Measurements from ENCODE around the gene ZNF764.
"Not testable (repeated sequence)": the region's sequence is repeated elsewhere in the genome, so short reads cannot be mapped to it uniquely, and the experiment has no call there.

Gene ZNF764

GRCh38 chr16:30543067-30543466 is 15.1 kb downstream of the ZNF764 start:
- no peak for DNase-seq

DNA sequence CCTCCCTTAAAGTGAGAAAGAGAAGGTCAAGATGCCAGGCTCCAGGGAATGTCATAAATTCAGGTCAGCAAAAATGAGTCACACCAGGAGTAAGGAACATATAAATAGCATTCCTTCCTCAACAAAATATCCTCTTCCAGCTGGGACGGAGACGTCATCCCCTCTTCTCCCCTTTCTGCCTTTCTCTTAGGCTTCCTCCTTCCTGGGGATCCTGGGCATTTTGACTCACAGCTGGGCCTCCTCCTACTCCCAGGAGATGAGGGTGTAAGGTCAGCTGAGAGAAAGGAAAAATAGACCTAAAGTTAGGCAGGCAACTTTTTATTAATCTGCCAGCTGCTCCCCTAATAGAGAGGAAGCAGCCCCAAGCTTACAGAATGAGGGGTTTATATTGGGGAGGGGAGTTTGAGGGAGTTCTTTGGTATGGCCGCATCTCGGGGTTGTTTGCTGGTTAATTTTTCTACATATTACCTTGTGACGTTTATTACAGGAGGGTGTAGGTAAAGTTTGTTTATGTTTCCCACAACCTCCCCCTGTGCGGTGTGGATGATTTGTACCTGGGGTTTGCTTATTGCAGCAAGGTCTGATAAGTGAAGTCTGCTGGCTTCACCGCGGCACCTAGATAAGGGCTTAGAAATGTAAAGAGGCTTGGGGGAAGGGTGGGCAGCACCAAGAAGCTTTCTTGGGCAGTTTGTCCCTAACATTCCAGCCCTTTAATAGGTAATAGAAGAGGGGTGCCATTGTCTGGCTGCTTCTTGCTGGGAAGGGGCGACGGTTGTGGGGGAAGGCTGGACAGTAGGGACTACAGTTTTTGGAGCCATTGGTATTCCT is 16.5 kb downstream of the ZNF764 start:
- no peak for DNase-seq

- not testable (repeated sequence) for DNase-seq
Observed at GRCh38 chr16:30540916-30541464, 17.2 kb downstream of the ZNF764 start.

- not testable (repeated sequence) for DNase-seq
Observed at GRCh38 chr16:30539986-30540526, 18.1 kb downstream of the ZNF764 start.

DNA sequence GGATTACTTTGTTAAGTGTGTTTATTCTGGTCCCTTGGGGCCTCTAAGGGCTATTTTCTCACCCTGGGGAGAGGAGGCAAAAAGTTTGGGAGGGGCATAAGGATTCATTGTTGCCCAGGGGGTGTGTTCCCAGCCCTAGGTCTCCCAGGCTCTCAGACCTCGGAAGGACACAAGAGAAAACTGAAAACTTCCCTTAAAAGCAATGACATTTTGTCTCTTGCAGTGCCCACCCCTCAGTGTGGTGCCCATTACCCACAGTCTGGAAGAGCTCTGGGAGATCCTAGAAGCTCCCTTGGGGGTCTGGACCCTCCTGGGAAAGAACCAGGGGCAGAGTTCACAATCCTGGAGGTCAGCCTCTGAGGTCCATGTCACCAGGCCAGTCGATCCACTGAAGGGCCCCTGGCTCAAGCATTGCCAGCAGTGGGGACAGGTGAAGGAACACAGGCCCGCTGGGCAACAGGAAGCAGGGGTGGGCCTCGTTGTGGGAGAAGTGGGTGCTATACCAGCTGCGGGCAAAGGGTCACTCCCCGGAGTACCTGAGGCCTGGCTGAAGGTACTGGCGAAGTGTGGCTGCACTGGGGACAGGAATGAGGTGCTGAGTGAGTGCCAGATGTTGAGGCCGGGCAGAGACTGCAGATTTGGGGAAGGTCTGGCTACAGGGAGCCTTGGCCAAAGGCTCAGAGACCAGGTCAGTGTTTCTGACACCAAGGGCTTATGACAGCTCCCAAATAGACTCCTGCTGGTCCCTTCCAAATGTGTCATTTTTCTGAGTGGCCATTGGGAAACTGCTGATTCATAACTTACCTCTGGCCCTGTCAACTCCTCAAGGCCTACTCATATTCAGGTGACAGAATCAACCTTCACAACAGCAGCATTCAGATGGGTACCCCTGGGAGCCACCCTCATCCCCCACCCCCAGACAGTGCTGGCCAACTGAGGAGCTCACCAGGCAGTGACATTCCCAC is 18.9 kb downstream of the ZNF764 start:
- no peak for DNase-seq

DNA sequence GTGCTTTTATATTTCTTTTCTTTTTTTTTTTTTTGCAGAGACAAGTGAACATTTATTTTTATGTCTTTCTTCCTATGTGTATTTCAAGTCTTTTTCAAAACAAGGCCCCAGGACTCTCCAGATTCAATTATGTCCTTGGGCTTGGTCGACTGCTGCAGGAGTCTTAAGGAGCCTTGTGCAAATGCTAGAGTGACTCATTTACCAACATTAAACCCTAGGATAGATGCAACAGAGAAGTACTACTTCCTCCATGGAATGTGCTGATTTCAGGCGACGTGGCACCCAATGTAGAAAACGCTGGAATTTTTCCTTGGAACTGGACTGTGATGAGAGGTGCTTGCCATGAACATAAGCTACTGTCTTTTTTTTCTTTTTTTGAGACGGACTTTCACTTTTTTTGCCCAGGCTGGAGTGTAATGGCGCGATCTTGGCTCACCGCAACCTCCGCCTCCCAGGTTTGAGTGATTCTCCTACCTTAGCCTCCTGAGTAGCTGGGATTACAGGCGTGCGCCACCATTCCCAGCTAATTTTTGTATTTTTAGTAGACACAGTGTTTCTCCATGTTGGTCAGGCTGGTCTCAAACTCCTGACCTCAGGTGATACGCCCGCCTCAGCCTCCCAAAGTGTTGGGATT is 21.7 kb downstream of the ZNF764 start:
- DNase-seq: not testable (repeated sequence)

DNA sequence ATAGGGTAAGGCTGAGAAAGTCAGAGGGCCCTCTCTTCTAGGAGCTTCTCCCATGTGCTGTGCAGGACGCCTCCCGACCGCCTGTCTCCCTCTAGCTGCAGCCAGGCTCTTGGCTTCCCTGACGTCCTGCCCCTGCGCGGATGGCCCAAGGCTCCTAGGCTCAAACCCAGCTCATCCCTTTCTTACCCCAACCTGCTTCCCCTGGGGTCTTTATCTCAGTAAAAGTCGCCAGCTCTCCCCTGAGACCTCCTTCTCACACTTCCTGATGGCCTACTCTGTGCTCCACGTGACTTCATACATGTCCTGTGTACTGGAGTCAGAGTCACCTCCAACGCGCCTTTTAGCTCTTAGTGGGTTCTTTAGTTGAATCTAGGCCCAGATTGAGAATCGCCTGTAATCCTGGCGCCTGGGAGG is 22.4 kb downstream of the ZNF764 start:
- DNase-seq: no peak

GRCh38 chr16:30535106-30535776 is 22.9 kb downstream of the ZNF764 start:
- no peak for DNase-seq

DNA sequence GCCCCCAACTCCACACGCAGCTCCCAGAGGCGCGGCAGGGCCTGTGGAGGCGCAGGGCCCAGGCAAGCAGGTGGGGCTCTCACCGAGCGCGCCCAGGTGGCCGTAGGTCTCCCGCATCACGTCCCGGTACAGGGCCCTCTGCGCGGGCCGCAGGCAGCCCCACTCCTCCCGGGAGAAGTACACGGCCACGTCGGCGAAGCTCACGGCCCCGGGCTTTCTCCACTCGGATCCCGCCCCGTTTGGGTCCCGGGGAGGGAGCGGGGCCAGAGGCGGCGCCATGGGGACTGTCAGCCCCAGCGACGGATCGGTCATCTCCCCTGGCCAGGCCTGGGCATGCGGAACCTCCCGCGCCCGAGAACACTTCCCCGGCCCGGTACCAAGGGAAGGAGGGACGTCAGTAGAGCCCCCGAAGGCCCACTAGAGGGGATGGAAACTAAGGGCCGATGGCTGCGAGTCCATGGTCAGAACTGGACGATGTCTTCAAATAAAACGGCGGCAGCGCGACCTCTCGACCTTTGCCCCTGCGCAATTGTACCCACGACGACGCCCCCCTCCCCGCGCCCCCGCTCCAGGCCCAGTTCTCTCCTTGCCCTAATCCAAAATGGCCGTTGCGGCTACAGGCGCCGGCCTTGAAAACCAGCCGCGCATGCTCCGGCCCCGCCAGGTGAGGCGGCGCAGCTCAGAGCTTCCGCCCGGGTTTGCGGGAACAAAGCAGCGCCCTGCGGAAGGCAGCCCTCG is 23.6 kb downstream of the ZNF764 start, which contains the start of gene ZNF747:
Gene ZNF747 (minus strand): TSS at position 491 of the 738 bp plus-strand sequence. CDS start 179 bp downstream, at position 312.
- DNase-seq: peak; percentile 44 to 78

DNA sequence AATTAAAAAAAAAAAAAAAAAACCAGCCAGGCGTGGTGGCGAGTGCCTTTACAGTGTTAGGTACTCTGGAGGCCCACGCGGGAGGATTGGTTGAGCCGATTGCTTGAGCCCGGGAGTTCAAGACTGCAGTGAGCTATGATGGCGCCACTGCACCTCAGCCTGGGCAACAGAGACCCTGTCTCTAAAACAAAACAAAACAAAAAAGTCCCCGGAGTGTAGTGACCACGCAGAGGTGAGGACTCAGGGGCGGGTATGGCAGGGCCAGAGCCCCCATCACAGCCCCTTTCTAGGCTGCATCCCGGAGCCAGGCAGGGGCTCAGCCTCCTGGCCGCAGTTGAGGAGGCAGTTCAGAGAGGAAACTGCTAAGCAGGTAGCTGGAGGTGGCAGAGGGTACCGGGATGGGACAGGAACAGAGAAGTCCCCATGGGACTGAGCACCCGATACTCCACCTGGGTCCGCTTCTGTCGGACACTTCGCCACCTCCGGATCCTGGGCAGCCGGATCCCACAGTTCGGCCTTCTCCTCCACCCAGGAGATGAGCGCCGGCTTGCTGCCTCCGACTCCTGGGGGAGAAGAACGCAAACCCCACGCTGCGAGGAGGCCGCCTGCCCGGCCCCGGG is 24.3 kb downstream of the ZNF764 start:
- no peak for DNase-seq

DNA sequence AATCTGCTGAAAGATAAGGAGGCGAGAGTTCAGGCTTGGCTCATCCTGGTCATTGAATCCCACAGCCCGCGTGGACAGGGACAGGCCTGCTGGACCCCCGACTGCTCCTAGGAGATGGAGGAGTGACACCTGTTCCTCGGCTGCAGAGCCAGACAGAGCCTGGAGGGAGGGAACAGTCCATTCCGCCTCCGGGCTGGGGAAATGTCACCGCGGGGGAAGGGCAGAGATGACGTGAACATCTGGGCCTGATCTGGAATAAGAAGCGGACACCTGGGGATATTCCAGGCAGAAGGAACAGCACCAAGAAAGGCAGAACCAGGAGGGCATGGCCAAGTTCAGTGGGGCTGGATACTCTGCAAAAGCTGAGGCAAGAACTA is 25.0 kb downstream of the ZNF764 start:
- DNase-seq: no peak

DNA sequence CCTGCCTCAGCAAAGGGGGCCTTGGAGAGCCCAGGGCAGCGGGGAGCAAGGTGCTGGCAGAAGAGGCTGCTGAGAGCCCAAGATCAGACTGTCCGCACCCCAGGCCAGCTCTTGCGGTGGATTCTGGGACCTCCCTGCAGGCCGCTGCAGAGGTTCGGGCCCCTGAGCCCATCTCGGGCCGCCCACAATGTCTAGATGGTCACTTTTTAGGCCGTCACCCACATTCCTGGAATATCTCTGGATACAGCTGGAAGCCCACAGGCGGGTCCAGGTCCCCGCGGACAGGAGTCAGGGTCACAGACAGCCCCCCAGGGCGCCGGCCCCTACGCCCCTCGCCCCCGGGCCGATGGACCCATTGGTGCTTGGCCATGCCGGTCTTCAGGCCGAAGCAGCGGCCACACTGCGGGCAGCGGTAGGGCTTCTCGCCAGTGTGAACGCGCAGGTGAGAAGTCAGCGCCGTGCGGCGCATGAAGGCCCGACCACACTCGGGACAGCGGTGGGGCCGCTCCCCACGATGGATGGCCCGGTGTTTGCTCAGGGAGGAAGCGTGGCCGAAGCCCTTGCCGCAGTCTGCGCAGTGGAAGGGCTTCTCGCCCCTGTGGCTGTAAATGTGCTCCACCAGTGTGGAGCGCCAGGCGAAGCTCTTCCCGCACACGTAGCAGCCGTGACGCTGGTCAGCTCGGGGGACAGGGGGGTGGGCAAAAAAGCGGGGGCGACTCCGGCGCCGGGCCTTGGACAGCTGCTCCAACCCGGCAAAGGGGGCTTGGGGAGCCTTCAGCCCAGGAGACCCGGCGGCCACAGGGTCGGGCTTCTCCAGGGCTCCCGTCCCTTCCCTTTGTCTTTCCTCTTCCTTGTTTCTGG is 25.7 kb downstream of the ZNF764 start:
- no peak for DNase-seq

- DNase-seq: no peak
Observed at GRCh38 chr16:30530163-30531037, 27.8 kb downstream of the ZNF764 start.

GRCh38 chr16:30528799-30529457 is 29.2 kb downstream of the ZNF764 start:
- DNase-seq: no peak

DNA sequence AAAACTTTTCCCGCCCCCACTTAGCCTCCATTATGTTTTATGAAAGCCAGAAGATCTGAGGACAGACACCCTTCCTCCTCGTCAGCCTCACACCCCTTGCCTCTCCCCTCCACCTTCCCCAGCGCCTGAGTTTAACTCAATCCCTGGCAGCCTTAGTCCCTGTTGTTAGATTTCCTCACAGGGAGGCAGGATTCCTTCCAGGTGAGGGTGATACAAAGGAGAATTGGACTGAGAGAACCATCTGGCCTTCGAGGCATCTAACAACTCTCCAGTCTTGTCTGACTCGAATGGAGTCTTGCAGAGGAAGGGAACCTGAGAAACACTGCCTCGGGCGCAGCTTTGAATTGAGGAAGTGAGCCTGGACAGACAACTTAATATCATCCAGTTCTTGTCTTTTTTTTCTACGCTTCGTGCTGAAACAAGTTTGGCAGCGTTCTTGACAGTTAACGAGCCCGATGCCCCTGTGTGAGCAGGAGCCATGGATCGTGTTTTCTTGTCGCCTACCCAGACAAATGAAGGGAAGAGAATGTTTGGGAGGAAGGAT is 30.5 kb downstream of the ZNF764 start:
- DNase-seq: no peak

DNA sequence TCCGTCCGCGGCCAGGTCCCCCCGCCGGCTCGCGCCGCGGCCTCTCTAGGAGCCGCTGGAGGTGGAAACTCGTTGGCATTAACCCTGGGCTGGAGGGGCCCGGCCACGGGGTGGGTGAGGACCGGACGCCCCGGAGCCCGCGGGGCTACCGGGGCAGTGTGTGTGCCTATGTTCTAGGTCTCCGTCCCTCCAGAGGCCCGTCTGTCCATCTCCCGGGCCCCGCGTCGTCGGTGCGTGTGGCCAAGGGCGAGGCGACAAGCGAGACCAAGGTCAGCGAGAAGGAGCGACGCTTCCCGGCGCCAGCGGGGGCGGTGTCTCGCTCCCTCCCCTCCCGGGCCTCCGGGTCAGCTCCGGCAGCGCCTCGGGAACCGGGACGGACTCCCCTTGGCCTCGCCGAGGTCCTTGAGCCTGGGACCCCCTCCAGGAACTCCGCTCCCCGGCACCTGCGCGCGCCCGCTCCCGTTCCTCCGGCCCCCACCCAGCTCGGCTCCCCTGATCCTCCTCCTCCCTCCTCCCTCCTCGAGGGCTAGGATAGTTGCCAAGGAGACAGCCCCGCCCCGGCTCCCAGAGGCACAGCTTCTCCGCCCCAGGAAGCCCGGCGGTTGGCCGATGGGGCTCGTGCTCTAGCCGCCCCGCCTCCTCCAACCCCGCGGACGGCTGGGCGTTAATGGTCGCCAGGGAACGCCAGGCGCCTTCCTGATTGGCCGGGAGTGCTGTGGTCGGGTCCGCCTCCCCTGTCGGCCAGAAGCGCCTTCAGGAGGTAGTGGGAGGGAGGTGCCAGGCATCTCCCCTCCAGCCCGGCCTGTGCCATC is 31.1 kb downstream of the ZNF764 start:
- DNase-seq: peak; percentile 88 to 92
